Liver (tissue), 2 donors: ENCODE measurements around the gene PRAMEF18.
"Not testable (repeated sequence)": the region's sequence is repeated elsewhere in the genome, so short reads cannot be mapped to it uniquely, and the experiment has no call there.

Experiments
- TF ChIP-seq, protein P1 (sequence below): IDR thresholded peaks from 2 replicates; pipeline ENCODE4 v1.6.1; 2016; ENCODE audit warnings: antibody characterized with exemption
- TF ChIP-seq, protein P2 (sequence below): fragments of 150-350 bp; IDR thresholded peaks from 2 replicates; pipeline ENCODE4 v1.5.1; 2017; ENCODE audit warnings: improper control_type of control experiment, low read depth, low read length; ENCODE audit not compliant: missing input control
- donor health status: healthy.

DNA sequence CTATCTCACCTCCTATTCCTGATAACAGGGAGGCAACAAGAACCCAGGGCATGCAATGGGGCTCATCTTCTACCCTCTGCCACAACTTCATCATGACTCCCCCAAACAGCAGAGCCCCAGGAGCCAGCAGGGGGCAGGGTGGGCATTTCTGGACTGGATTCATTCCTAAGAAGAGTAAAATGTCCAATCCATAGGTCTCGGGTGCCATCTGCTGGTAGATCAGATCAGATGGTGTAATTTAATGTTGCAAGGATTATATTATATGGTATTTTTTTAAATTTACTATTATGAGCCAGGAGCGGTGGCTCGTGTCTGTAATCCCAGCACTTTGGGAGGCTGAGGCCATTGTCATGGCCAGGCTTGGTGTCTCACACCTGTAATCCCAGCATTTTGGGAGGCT is 39.2 kb upstream of the PRAMEF18 start:
- TF ChIP-seq, protein P1, sequence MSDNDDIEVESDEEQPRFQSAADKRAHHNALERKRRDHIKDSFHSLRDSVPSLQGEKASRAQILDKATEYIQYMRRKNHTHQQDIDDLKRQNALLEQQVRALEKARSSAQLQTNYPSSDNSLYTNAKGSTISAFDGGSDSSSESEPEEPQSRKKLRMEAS: not testable (repeated sequence)
- TF ChIP-seq, protein P2, sequence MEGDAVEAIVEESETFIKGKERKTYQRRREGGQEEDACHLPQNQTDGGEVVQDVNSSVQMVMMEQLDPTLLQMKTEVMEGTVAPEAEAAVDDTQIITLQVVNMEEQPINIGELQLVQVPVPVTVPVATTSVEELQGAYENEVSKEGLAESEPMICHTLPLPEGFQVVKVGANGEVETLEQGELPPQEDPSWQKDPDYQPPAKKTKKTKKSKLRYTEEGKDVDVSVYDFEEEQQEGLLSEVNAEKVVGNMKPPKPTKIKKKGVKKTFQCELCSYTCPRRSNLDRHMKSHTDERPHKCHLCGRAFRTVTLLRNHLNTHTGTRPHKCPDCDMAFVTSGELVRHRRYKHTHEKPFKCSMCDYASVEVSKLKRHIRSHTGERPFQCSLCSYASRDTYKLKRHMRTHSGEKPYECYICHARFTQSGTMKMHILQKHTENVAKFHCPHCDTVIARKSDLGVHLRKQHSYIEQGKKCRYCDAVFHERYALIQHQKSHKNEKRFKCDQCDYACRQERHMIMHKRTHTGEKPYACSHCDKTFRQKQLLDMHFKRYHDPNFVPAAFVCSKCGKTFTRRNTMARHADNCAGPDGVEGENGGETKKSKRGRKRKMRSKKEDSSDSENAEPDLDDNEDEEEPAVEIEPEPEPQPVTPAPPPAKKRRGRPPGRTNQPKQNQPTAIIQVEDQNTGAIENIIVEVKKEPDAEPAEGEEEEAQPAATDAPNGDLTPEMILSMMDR: not testable (repeated sequence)
